Astrocyte of the spinal cord (primary cell): ENCODE results near the gene BPIFA1.

Experiments
- DNase-seq: peaks from one replicate; pipeline ENCODE4 v3.0.0; 2011; ENCODE audit warnings: low read depth, low spot score
- H3K4me3 ChIP-seq: 2 replicates; pipeline ENCODE4 v1.5.1; 2011; ENCODE audit warnings: low read depth, mild to moderate bottlenecking, low read length, moderate library complexity
- CTCF ChIP-seq: IDR thresholded peaks from 2 replicates; pipeline ENCODE4 v1.5.1; 2012; ENCODE audit warnings: low read depth, mild to moderate bottlenecking, low read length, inconsistent platforms
- in situ Hi-C: cut with HindIII; loops from 2 replicates; pipeline ENCODE4 v1.10.0; 2017; ENCODE audit warnings: low sequenced_read_pairs

The BPIFA1 gene

GRCh38 chr20:33224399-33224798 is 11.4 kb upstream of the BPIFA1 start:
- no peak for DNase-seq
- TF ChIP-seq CTCF, result no peak
- in situ Hi-C loops, result no loop called here
- H3K4me3 ChIP-seq, result no peak overlapping the region

- no peak overlapping the region for H3K4me3 ChIP-seq
- in situ Hi-C loops, result no loop called here
- DNase-seq, result no peak
- TF ChIP-seq CTCF, result no peak
Measured at GRCh38 chr20:33229843-33230242, 6.0 kb upstream of the BPIFA1 start.

- no peak for TF ChIP-seq CTCF
- DNase-seq, result no peak
- H3K4me3 ChIP-seq, result no peak overlapping the region
- in situ Hi-C loops, result no loop called here
Measured at GRCh38 chr20:33231237-33231636, 4.6 kb upstream of the BPIFA1 start.

GRCh38 chr20:33232486-33233072 is 3.2 kb upstream of the BPIFA1 start:
- H3K4me3 ChIP-seq, result no peak overlapping the region
- no peak for TF ChIP-seq CTCF
- no peak for DNase-seq
- in situ Hi-C loops, result no loop called here

GRCh38 chr20:33233129-33233774 is 2.5 kb upstream of the BPIFA1 start:
- no peak for DNase-seq
- no peak overlapping the region for H3K4me3 ChIP-seq
- in situ Hi-C loops, result no loop called here
- TF ChIP-seq CTCF, result no peak

- in situ Hi-C loops, result no loop called here
Measured at GRCh38 chr20:33234050-33234449, 1.7 kb upstream of the BPIFA1 start.

More at GRCh38 chr20:33234050-33234449, 1.7 kb upstream of the BPIFA1 start:
- TF ChIP-seq CTCF, result no peak
- DNase-seq, result no peak
- no peak overlapping the region for H3K4me3 ChIP-seq
